IPS DF 4.7 (cell line): ENCODE measurements around the gene TLNRD1.
A peak's percentile ranks its signal among the peaks of the same experiment; 100 is the strongest.
"Not testable (repeated sequence)": the region's sequence is repeated elsewhere in the genome, so short reads cannot be mapped to it uniquely, and the experiment has no call there.

Experiments
- DNase-seq: peaks from one replicate; pipeline ENCODE4 v3.0.0-alpha.2; 2013; ENCODE audit warnings: low spot score; ENCODE audit errors: extremely low read depth

Gene TLNRD1

DNA sequence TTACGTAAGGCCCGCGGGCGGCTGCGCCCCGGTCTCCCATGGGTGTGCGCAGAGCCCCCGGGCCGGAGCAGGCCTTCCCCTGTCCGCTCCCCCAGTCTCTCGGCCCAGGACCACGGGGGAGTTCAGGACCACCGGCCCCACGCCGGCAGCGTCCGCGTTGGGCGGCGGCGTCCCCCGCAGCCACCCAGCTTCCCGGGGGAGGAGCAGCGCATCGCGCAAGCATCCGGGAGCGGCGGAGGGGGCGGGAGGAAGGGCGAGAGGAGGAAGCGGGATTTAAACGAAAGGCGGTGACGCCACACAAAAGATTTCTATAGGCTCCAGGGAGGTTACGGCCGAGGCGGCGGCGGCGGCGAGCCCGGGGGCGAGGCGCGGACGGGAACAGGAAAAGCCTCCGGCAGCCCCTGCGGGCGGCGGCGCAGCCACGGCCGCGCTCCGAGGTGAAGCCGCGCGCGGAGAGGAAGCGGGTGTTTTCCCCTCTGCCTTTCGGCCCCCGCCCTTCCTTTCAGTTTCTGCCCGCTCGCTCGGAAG lies at the start of gene TLNRD1:
TSS of gene TLNRD1 (plus strand) at position 300 of the 528 bp plus-strand sequence. CDS start 1,349 bp downstream, outside the sequence.
- no peak for DNase-seq

DNA sequence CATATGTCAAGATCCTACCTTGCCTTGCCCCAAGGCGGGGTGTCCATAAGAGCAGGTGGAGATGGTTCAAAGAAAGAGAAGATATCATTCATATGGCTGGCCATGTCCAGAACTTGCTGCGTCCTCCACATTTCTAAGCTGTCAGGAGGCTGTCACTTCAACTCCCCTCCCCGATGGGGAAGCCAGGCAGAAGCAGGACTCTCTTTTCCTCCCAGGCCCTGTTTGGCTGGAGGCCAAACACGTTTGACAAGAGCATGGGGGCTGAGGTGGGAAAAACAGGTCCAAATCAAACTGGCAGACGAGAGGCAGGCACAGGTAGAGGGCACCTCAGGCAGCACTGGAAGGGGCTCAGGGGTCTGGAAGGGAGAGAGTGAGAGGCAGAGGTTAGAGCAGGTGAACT lies 48.8 kb upstream of the TLNRD1 start:
- no peak for DNase-seq

DNA sequence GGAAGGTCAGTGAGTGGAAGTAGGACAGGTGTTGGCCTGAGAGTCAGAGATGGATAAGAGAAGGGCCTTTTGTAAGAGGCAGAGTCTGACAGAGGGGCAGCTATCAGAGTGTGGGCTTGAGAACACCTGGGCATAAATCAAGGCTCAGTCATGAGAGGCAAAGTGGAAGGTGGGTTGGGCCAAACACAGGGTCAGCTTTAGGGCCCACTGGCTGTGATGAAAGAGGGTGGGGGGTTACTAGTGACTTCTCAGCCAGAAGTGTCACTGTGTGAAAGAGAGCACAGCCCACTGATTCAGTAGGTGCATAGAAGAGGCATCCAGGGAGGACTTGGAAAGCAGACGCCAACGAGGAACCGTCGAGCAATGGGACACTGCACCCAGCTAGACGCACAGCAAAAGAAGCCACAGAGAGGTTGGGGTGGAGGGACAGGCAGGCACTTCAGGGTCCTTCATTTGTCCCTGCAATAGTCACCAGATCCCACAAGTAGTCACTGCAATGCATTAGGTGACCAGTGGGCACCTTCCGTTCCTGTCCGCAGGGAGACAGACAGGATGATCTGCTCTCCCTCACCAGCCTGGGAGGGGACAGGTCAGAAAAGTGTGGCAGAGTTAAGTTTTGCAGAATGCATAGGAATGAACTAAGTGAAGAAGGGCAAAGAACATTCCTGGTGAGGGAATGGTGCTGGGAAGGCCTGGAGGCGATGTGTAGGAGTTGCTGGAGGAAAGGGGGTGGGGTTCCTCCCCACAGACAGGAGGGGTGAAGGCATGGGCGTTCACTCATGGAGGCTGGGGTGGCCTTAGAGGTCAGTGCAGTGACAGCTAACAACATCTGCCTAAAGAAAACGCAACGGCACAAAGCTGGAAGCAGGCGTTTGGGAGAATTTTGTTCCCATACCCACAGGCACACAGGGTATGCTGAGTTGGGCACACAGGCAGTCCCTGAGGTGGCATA lies 47.4 kb upstream of the TLNRD1 start:
- DNase-seq, result no peak

DNA sequence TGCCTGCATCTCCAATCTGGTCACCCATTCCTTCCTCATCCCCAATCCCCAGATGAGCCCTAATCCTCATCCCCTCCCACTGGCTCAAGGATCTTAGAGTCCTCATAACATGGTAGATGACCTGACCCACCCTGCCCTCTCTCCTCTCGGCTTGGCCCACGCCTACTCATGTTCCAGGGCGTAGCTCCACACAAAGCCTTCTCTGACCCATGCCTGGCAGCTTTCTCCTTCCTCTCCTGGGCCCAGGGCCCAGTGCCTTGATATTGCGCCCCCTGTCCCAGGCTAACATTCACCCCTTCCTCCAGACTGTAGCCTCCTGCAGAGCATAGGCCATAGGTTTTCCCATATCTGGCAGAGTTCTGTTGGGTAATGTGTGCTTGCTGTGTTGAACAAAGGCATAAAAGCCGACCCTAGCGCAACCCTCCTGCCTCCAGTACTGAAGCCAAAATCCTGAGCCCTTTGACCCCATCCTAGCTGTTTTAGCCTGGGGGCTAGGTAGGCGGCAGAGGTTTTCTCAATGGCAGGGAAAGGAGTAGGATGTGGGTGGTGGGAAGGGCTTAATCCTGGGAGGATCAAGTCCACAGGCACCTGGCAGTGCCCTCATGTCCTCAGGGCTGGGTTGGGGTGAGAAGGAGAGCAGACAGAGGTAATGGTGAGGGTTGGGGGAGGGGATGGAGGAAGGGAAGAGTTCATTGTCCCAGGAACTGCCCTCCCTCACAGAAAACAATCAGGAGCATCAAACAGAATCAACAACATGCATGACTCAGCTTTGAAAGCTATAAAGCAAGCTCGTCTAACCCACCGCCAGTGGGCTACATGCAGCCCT lies 46.6 kb upstream of the TLNRD1 start:
- no peak for DNase-seq

DNA sequence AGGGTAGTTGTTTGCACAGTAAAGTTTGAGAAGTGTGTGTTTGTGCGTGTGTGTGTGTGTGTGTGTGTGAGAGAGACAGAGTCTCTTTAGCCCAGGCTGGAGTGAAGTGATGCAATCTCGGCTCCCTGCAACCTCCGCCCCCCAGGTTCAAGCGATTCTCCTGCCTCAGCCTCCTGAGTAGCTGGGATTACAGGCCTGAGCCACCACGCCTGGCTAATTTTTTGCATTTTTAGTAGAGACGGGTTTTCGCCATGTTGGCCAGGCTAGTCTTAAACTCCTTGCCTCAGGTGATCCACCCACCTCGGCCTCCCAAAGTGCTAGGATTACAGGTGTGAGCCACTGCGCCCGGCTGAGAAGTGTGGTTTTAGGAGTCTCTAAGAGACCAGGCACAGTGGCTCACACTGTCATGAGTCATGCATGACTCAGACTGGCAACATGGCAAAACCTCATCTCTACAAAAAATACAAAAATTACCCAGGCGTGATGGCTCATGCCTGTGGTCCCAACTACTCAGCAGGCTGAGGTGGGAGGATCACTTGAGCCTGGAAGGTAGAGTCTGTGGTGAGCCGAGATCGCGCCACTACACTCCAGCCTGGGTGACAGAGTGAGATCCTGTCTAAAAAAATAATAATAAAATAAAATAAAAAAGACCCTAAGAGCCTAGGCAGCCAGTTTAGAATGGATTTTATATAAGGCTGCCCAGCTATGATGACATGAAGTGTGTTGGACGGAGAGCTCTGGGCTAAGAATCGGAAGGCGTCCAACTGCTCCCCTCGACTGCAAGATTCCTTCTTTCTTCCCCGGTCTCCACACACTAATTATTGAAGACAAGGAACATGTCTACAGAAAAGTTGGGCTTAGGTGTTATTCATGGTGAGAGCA lies 44.9 kb upstream of the TLNRD1 start:
- DNase-seq, result not testable (repeated sequence)

DNA sequence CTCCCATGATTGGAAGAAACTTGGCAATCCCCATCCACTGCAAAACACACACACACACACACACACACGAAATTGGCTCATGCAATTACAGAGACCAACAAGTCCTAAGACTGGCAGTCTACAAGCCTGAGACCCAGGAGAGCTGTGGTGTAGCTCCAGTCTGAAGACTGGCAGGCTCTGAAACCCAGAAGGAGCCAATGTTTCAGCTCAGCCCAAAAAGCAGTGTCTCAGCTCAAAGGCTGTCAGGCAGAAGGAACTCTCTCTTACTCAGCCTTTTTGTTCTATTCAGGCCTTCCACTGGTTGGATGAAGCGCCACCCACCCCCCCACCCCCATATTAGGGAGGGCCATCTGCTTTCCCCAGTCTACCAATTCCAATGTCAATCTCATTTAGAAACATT lies 43.2 kb upstream of the TLNRD1 start:
- DNase-seq, result no peak

DNA sequence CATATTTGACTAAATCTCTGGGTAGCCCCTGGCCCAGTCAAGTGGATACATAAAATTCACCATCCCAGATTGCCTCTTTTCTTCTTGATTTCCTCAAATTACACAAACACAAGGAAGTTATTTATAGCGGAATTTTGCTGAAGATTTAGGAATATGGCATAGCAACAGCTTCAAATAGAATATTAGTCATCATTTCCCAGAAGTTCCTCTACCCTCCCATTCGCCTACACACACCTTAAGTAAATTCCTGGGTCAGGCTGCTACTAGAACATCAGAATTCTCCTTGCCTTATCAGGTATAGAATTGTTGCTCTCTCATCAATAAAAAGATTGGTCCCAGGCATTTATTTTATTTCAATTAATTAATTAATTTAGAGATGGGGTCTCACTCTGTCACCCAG lies 42.7 kb upstream of the TLNRD1 start:
- DNase-seq, result no peak

DNA sequence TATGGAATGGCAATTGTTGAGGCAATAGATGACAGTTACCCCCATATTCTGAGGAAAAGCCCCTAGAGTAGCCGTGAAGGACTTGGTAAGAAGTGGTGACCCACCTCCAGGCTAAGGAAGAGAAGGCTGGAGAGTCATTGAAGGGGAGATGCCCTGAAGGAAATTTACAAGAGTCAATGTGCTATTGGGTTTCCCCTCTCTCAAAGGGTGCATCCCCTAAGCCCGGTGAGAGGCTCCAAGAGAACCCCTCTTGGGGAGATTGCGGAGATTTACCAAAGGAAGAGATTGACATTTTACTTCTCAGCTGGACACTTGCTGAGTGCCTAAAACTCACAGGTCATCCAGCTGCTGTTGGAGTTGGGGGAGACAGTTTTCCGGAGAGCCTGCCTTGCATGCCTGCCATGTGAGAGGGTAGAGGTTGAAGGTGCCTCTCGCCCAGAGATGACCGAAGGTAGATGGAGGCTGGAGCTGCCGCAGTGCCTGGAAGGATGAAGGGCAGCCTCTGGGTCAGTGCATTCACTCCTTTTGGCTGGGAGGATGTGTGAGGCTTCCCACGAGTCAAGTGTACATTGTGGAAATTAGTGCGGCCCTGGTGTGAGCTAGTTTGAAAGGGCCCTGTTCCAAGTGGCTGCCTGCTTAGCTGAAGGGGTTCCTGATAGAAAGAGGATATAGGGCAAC lies 41.8 kb upstream of the TLNRD1 start:
- no peak for DNase-seq

DNA sequence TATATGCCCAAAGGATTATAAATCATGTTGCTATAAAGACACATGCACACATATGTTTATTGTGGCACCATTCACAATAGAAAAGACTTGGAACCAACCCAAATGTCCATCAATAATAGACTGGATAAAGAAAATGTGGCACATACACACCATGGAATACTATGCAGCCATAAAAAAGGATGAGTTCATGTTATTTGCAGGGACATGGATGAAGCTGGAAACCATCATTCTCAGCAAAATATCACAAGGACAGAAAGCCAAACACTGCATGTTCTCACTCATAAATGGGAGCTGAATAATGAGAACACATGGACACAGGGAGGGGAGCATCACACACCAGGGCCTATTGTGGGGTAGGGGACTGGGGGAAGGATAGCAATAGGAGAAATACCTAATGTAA lies 35.3 kb upstream of the TLNRD1 start:
- DNase-seq, result not testable (repeated sequence)

DNA sequence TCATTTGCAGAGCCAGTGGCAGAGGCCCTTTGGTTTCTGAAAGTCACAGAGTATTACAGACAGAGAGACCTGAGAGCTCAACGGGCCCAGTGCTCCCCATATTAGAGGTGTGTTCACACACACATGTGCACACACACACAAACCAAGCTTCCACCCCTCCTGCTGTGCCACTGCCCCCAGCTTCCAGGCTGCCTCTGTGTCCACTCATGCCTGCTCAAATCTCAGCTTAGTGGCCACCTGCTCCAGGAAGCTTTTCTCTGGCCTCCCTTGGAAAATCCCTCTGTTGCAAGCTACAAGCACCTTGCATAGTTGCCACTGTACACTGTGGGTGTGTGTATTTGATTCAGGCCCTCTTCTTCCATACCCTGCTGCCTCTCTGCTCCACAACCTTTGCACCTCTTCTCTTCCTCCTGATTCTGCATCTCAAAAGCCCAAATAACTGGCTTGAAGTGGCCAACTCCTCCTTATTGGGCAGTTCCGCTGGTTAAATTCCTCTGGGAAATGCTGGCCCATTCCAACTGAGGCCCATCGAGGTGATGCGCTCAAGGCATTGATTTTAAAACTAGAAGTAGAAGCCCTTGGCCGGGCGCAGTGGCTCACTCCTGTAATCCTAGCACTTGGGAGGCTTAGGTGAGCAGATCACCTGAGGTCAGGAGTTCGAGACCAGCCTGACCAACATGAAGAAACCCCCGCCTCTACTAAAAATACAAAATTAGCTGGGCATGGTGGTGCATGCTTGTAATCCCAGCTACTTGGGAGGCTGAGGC lies 34.1 kb upstream of the TLNRD1 start:
- no peak for DNase-seq

DNA sequence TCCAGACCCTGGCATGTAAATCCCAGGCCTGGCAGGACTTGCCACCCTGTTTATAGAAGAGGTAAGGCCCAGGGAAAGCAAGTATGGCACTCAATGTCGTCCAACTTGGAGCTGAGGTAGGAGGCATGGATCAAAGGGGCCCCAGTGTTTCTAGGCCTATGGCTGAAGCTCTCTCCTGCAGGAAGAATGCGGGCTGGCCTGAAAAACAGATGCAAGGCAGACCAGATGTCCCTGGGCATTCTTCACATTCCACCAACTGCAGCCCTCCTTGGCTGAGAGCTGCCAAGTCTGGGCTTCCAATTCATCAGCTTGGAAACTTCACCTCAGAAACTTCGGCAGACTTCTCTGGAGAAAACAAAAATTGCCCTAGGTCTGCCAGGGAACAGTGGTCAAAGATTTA lies 33.3 kb upstream of the TLNRD1 start:
- peak; percentile 41 for DNase-seq

DNA sequence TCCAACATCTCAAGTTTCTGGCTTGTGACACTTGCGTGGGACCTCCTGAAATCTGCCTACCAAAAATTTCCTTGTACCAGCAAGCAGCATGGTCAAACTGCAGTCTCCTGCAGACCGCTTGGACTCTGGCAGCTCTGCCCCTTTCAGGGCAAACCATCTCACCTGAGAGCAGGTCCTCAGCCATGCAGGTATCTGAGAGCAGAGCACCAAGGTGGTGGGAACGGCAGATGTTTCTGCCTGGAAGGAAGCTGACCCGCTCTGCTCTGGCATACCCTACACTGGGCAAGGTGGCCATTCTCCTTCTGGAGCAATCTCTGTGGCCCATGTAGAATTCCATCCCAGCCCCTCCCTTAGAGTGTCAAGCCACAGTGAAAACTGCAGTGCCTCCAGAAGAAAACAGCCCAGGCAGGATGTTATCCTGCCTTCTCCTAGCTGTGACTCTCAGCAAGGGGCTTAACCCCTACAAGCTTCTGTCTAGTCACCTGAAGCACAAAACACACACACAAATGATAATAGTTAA lies 32.7 kb upstream of the TLNRD1 start:
- DNase-seq, result no peak

DNA sequence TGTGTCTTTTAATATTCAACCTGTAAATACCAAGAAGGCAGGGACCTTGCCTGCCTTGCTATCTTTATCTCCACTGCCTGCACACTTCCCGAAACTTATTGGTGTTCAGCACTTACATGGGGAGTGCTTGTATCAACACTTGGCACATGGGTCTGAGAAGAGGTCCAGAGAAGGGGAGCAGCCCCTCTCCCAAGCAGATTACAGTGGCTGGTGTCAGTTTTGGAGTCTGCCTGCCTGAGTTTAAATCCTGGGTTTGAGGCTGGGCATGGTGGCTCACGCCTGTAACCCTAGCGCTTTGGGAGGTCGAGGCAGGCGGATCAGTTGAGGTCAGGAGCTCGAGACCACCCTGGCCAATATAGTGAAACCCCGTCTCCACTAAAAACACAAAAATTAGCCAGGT lies 31.4 kb upstream of the TLNRD1 start:
- no peak for DNase-seq

DNA sequence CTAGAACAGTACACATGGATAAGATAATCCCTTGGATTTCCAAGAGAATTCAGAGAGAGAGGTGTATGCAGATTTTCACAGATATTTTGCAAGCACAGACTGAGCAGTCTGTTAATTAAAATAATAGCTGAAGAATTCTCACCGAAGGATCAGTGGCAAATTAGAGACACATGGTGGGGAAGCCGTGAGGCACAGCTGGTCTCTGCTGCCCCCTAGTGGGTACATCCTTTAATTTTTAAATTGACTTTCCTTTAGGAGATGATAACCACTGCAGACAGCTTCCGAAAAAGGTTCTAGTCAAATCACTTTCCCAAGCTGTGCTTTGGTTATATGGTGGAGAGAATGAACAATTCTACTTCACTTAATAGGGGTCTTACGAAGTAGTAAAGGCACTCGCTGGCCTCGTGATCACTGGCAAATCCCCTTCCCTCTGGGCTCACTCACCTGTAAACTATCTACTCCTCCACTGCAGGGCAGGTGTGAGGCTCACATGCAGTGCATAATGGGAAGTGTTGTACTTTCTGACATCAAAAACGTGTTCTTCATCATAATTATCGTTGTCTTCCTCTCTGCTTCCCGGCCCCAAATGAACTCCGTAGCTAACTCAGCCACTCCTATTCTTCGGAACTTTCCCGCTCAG lies 30.6 kb upstream of the TLNRD1 start:
- peak; percentile 38 for DNase-seq

DNA sequence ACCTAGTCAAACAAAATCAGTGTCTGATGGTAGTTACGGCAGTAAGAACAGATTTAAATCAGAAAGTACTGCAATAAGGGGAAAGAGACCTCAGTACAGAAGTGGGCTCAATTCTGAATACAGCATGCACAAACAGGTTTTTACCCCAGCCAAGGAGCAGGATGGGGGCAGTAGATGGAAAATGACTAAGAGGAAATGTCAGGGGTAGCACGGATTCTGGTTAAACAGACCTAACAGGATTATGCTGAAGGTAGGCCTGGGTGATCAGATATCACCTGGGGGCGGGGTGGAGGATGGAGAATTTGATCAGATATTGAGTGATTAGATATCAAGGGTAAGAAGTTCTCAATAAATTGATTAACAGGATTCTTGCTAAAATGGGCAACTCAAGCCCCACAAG lies 30.1 kb upstream of the TLNRD1 start:
- DNase-seq, result no peak

DNA sequence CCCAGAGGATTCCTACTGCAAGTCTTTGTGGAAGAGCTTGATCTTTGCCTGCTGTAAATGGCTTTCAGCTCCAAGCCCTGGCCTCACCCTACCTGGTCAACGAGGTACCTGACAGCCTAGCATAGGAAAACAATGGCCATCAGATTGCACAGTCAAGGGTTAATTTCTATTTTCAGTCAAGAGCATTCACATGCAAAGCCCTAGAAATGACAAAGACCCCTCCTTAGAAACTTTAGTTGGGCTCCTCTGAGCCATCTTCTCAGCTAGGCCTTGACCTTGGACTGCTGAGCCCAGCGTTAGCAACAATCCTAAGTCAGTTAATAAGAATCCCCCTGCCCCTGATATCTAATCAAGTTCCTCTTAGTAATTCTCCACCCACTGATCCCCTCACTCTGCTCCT lies 29.6 kb upstream of the TLNRD1 start:
- DNase-seq, result no peak

DNA sequence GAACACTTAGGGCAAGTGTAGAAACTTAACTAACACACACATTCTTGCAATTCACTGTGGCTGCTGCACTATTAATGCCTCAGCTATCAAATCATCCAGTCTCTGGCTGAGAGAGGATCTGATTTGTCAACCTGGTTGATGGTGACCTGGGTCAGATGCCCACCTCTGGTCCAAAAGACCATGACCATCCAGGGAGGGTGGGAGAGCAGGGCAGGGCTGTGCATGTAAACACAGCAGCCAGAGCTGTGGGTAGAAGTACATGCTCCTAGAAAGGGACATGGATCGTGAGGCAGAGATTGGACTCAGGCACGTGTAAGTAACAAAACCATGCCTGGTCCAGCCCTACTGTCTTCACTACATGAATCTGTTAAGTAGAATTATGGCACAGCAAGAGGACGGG lies 28.4 kb upstream of the TLNRD1 start:
- DNase-seq, result no peak

DNA sequence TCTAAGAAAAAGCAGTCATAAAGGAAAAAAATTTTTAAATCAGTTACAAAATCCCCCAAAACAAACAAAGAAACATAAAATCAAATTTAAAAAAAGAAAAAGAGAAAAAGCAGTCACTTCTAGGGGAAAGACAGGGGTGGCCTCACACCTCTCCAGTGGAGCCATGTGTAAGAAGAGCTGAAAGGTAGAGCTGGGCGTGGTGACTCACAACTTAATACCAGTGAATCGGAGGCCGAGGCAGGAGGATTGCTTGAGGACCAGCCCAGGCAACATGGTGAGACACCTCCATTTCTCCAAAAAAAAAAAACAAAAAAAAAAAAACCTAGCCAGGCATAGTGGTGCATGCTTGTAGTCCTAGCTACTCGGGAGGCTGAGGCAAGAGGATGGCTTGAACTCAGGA lies 25.8 kb upstream of the TLNRD1 start:
- no peak for DNase-seq

DNA sequence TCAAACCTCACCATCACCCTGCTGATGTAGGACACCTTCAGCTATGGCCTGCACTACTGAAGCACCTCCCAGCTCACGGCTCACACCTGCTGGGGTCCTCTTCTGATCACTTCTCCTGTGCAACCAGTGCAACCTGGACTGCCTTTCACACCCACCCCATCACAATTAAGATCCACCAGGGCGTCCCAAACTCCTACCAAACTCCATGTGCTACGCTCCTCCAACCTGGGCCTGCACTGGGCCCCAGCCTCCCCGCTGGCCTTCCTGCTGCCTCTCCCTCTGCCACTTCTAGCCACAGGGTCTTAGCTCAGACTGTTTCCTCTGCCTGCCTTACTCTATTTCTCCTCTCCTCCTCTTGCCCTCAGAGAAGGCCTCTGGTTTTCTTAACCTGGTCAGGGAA lies 23.9 kb upstream of the TLNRD1 start:
- DNase-seq, result no peak
